Thyroid gland (tissue), 4 donors: Measurements from ENCODE around the gene FASN.

Experiments
- POLR2A ChIP-seq, 2 donors: fragments of 450-650 bp; IDR thresholded peaks; one replicate each; pipeline ENCODE4 v1.6.1; 2017; ENCODE audit warnings: antibody characterized with exemption in 2 of 2, mild to moderate bottlenecking in 2 of 2, moderate library complexity in 1 of 2
- TF ChIP-seq, protein P1 (sequence below), 6 experiments: fragments of 200-600 bp in 3 of 6; fragments of 450-650 bp in 3 of 6; sonication (generic) in 3 of 6; IDR thresholded peaks; one replicate each; pipeline ENCODE4 v1.5.1; 2016 to 2019; ENCODE audit warnings: antibody characterized with exemption in 6 of 6, mild to moderate bottlenecking in 2 of 6, inconsistent platforms in 1 of 6, moderate library complexity in 1 of 6

GRCh38 chr17:82035488-82035887, 62.5 kb downstream of the FASN start:
- no peak for TF ChIP-seq POLR2A (IDR thresholded peaks at IDR 0.05)
- TF ChIP-seq, protein P1, sequence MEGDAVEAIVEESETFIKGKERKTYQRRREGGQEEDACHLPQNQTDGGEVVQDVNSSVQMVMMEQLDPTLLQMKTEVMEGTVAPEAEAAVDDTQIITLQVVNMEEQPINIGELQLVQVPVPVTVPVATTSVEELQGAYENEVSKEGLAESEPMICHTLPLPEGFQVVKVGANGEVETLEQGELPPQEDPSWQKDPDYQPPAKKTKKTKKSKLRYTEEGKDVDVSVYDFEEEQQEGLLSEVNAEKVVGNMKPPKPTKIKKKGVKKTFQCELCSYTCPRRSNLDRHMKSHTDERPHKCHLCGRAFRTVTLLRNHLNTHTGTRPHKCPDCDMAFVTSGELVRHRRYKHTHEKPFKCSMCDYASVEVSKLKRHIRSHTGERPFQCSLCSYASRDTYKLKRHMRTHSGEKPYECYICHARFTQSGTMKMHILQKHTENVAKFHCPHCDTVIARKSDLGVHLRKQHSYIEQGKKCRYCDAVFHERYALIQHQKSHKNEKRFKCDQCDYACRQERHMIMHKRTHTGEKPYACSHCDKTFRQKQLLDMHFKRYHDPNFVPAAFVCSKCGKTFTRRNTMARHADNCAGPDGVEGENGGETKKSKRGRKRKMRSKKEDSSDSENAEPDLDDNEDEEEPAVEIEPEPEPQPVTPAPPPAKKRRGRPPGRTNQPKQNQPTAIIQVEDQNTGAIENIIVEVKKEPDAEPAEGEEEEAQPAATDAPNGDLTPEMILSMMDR (IDR thresholded peaks at IDR 0.05): no peak
